K562 (cell line): Measurements from ENCODE around the gene MED16. TPM values are rescaled to one million over a fixed set of nuclear protein-coding genes. Genes with fewer than 3 reads are reported as not detected.
A peak's percentile ranks its signal among the peaks of the same experiment; 100 is the strongest.

ENCODE experiments used
- CCNT2 ChIP-seq: IDR thresholded peaks from 2 replicates; pipeline ENCODE4 v1.6.1; 2011; ENCODE audit warnings: borderline replicate concordance, low read depth, mild to moderate bottlenecking, moderate library complexity, mixed read lengths, low read length; ENCODE audit not compliant: insufficient read length; ENCODE audit errors: extremely low read depth
- EZH2 ChIP-seq: IDR thresholded peaks from 2 replicates; pipeline ENCODE4 v1.6.1; 2012; ENCODE audit warnings: low read depth, mild to moderate bottlenecking, inconsistent platforms, low read length, borderline replicate concordance
- FOXK1 ChIP-seq: sonication (generic); formaldehyde crosslinking; IDR thresholded peaks from 2 replicates; pipeline ENCODE4 v1.8.0; 2022; ENCODE audit warnings: missing genetic modification reagents, mild to moderate bottlenecking, borderline replicate concordance
- NELFE ChIP-seq: IDR thresholded peaks from 2 replicates; pipeline ENCODE4 v1.6.1; 2011; ENCODE audit warnings: mild to moderate bottlenecking; ENCODE audit not compliant: insufficient read depth, insufficient read length
- NR2C1 ChIP-seq, 2 experiments: fragments of 450-650 bp; IDR thresholded peaks; 2 replicates each; pipeline ENCODE4 v1.6.1; 2017; ENCODE audit warnings: mild to moderate bottlenecking in 2 of 2, antibody characterized with exemption in 1 of 2, inconsistent platforms in 1 of 2, missing compliant biosample characterization in 1 of 2, missing genetic modification characterization in 1 of 2
- NUFIP1 ChIP-seq: fragments of 450-650 bp; IDR thresholded peaks from 2 replicates; pipeline ENCODE4 v1.6.1; 2018; ENCODE audit not compliant: partially characterized antibody
- SETDB1 ChIP-seq: IDR thresholded peaks from one replicate; pipeline ENCODE4 v1.6.1; 2012; ENCODE audit warnings: low read length, control low read depth, inconsistent platforms
- TARDBP ChIP-seq: fragments of 450-650 bp; IDR thresholded peaks from 2 replicates; pipeline ENCODE4 v1.6.1; 2016
- TSC22D4 ChIP-seq: fragments of 450-650 bp; IDR thresholded peaks from 2 replicates; pipeline ENCODE4 v1.6.1; 2016; ENCODE audit warnings: missing genetic modification characterization, missing biosample characterization, control low read depth
- ZNF165 ChIP-seq: fragments of 250-450 bp; sonication (Bioruptor Pico); IDR thresholded peaks from 2 replicates; pipeline ENCODE4 v1.4.0; 2020; ENCODE audit warnings: borderline replicate concordance
- ZNF354B ChIP-seq: fragments of 250-450 bp; sonication (Bioruptor Pico); IDR thresholded peaks from 2 replicates; pipeline ENCODE4 v1.4.0; 2020
- ZNF589 ChIP-seq: fragments of 200-800 bp; sonication (Bioruptor generic); IDR thresholded peaks from 2 replicates; pipeline ENCODE4 v1.6.1; 2016; ENCODE audit warnings: low read depth, missing genetic modification characterization, missing compliant biosample characterization
- ZNF77 ChIP-seq: fragments of 250-450 bp; sonication (Bioruptor Pico); IDR thresholded peaks from 2 replicates; pipeline ENCODE4 v1.5.0; 2020
- ZNF785 ChIP-seq: fragments of 250-450 bp; sonication (Bioruptor Pico); IDR thresholded peaks from 2 replicates; pipeline ENCODE4 v1.4.0; 2020; ENCODE audit warnings: mild to moderate bottlenecking
- polyA plus RNA-seq, 8 experiments: library from polyadenylated mRNA; depleted of rRNA in 4 of 8; stranded (reverse) in 5 of 8; unstranded in 3 of 8; fragments of >200 nt; fragmentation: Nextera tagmentation in 2 of 8; fragmentation: Illumina TruSeq in 1 of 8; extraction: Ambion mirVana in 2 of 8; extraction: Trizol in 1 of 8; gene quantifications; 2 replicates each; pipeline versions ENCODE4 v1.2.1 to v1.2.3, GENCODE V29; 2011 to 2014; ENCODE audit warnings: inconsistent platforms in 1 of 8, missing spikeins in 1 of 8
- total RNA-seq, 7 experiments: library from RNA; depleted of rRNA in 6 of 7; stranded (reverse); fragments of >200 nt in 6 of 7; fragmentation: Illumina TruSeq in 2 of 7; extraction: Trizol in 2 of 7; gene quantifications; 2 replicates each; pipeline versions ENCODE4 v1.2.1 to v1.2.3, GENCODE V29; 2011 to 2021; ENCODE audit warnings: low replicate concordance in 1 of 7
- TF ChIP-seq, protein P1 (sequence below): fragments of 450-650 bp; formaldehyde crosslinking; IDR thresholded peaks from 2 replicates; pipeline ENCODE4 v1.4.0; 2022; ENCODE audit warnings: missing genetic modification characterization
- TF ChIP-seq, protein P2 (sequence below), 2 experiments: fragments of 150-350 bp in 1 of 2; IDR thresholded peaks; 2 replicates each; pipeline ENCODE4 v1.6.1; 2012 to 2016; ENCODE audit warnings: low read depth in 2 of 2, low read length in 2 of 2, mild to moderate bottlenecking in 1 of 2, moderate library complexity in 1 of 2
- TF ChIP-seq, protein P3 (sequence below): IDR thresholded peaks from 2 replicates; pipeline ENCODE4 v1.6.1; 2011; ENCODE audit warnings: borderline replicate concordance, low read depth, mild to moderate bottlenecking, moderate library complexity, low read length; ENCODE audit not compliant: insufficient read depth, poor library complexity, severe bottlenecking
- TF ChIP-seq, protein P4 (sequence below): fragments of 150-350 bp; conservative IDR thresholded peaks from 2 replicates; pipeline ENCODE4 v1.6.1; 2014; ENCODE audit warnings: low read length

MED16 gene
- total and polyA plus RNA-seq, 9 of the 15 experiments (the other 6 are each of a cell fraction or from before 2014, with no cell fraction given), result 0.89 to 59.9 (median 8.6) TPM

- TF ChIP-seq, protein P1, sequence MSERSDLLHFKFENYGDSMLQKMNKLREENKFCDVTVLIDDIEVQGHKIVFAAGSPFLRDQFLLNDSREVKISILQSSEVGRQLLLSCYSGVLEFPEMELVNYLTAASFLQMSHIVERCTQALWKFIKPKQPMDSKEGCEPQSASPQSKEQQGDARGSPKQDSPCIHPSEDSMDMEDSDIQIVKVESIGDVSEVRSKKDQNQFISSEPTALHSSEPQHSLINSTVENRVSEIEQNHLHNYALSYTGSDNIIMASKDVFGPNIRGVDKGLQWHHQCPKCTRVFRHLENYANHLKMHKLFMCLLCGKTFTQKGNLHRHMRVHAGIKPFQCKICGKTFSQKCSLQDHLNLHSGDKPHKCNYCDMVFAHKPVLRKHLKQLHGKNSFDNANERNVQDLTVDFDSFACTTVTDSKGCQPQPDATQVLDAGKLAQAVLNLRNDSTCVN (CRISPR knock-in tag), result peak; percentile 42; the same call in 1 of the 2 replicates
- TF ChIP-seq, protein P2, sequence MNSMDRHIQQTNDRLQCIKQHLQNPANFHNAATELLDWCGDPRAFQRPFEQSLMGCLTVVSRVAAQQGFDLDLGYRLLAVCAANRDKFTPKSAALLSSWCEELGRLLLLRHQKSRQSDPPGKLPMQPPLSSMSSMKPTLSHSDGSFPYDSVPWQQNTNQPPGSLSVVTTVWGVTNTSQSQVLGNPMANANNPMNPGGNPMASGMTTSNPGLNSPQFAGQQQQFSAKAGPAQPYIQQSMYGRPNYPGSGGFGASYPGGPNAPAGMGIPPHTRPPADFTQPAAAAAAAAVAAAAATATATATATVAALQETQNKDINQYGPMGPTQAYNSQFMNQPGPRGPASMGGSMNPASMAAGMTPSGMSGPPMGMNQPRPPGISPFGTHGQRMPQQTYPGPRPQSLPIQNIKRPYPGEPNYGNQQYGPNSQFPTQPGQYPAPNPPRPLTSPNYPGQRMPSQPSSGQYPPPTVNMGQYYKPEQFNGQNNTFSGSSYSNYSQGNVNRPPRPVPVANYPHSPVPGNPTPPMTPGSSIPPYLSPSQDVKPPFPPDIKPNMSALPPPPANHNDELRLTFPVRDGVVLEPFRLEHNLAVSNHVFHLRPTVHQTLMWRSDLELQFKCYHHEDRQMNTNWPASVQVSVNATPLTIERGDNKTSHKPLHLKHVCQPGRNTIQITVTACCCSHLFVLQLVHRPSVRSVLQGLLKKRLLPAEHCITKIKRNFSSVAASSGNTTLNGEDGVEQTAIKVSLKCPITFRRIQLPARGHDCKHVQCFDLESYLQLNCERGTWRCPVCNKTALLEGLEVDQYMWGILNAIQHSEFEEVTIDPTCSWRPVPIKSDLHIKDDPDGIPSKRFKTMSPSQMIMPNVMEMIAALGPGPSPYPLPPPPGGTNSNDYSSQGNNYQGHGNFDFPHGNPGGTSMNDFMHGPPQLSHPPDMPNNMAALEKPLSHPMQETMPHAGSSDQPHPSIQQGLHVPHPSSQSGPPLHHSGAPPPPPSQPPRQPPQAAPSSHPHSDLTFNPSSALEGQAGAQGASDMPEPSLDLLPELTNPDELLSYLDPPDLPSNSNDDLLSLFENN (IDR thresholded peaks at IDR 0.05; ENCODE audit: low read depth in 2 of 2, low read length in 2 of 2), result no peak
- no peak for TF ChIP-seq NR2C1 (IDR thresholded peaks at IDR 0.05)
- no peak for TF ChIP-seq NR2C1 (tag; IDR thresholded peaks at IDR 0.05)
- TF ChIP-seq NUFIP1, result no peak
- TF ChIP-seq ZNF77 (CRISPR knock-in tag), result no peak
- no peak for TF ChIP-seq EZH2
- TF ChIP-seq NELFE, result no peak
- TF ChIP-seq, protein P3, sequence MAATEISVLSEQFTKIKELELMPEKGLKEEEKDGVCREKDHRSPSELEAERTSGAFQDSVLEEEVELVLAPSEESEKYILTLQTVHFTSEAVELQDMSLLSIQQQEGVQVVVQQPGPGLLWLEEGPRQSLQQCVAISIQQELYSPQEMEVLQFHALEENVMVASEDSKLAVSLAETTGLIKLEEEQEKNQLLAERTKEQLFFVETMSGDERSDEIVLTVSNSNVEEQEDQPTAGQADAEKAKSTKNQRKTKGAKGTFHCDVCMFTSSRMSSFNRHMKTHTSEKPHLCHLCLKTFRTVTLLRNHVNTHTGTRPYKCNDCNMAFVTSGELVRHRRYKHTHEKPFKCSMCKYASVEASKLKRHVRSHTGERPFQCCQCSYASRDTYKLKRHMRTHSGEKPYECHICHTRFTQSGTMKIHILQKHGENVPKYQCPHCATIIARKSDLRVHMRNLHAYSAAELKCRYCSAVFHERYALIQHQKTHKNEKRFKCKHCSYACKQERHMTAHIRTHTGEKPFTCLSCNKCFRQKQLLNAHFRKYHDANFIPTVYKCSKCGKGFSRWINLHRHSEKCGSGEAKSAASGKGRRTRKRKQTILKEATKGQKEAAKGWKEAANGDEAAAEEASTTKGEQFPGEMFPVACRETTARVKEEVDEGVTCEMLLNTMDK, result no peak
- TF ChIP-seq ZNF785 (CRISPR knock-in tag), result no peak
- TF ChIP-seq, protein P4, sequence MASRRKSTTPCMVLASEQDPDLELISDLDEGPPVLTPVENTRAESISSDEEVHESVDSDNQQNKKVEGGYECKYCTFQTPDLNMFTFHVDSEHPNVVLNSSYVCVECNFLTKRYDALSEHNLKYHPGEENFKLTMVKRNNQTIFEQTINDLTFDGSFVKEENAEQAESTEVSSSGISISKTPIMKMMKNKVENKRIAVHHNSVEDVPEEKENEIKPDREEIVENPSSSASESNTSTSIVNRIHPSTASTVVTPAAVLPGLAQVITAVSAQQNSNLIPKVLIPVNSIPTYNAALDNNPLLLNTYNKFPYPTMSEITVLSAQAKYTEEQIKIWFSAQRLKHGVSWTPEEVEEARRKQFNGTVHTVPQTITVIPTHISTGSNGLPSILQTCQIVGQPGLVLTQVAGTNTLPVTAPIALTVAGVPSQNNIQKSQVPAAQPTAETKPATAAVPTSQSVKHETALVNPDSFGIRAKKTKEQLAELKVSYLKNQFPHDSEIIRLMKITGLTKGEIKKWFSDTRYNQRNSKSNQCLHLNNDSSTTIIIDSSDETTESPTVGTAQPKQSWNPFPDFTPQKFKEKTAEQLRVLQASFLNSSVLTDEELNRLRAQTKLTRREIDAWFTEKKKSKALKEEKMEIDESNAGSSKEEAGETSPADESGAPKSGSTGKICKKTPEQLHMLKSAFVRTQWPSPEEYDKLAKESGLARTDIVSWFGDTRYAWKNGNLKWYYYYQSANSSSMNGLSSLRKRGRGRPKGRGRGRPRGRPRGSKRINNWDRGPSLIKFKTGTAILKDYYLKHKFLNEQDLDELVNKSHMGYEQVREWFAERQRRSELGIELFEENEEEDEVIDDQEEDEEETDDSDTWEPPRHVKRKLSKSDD, result no peak
- no peak for TF ChIP-seq SETDB1
- no peak for TF ChIP-seq TARDBP
- peak; percentile 56 for TF ChIP-seq CCNT2
- TF ChIP-seq ZNF165 (CRISPR knock-in tag), result no peak
- no peak for TF ChIP-seq ZNF589 (CRISPR knock-in tag)
- no peak for TF ChIP-seq ZNF354B (CRISPR knock-in tag)
- no peak for TF ChIP-seq TSC22D4
- peak; percentile 95; the same call in 1 of the 2 replicates for TF ChIP-seq FOXK1 (CRISPR knock-in tag)
These were observed 30.2 kb downstream of the MED16 start (continued) for GRCh38 chr19:862581-863314.
